Measurements from ENCODE around the gene PATJ.
"Not testable (repeated sequence)": the region's sequence is repeated elsewhere in the genome, so short reads cannot be mapped to it uniquely, and the experiment has no call there.

The PATJ gene

GRCh38 chr1:62213075-62213914, 471.0 kb downstream of the PATJ start:
- no peak for DNase-seq (ENCODE audit: low read depth)

- DNase-seq (ENCODE audit: low read depth) = no peak
These were observed 476.3 kb downstream of the PATJ start for GRCh38 chr1:62218604-62219003.

DNA sequence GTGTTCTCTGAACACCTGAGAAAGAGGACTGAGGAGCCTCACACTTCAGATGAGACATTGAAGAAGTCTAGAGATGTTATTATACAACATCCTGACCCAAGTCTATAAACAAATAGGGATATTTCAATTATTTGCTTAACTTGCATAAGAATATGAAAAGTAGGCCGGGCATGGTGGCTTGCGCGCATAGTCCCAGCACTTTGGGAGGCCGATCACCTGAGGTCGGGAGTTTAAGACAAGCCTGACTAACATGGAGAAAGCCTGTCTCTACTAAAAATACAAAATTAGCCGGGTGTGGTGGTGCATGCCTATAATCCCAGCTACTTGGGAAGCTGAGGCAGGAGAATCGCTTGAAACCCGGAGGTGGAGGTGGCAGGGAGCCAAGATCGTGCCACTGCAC, 478.2 kb downstream of the PATJ start:
- DNase-seq (ENCODE audit: low read depth) = not testable (repeated sequence)

DNA sequence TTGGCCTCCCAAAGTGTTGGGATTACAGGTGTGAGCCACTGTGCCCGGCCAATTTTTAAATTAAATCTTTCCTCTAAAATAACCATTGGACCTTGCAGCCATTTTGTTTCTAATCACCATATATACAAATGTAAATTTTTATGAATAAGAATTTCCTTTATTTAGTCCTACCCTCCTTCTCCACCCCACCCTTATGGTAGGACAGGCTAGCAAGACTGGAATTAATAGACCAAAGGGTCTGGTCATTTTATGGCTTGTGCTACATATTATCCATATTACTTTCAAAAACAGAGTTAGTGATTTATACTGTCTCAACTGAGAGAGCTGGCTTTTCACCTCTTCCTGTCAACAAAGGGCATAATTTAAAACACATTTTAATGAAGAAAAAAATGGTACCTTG, 478.9 kb downstream of the PATJ start:
- no peak for DNase-seq (ENCODE audit: low read depth)

DNA sequence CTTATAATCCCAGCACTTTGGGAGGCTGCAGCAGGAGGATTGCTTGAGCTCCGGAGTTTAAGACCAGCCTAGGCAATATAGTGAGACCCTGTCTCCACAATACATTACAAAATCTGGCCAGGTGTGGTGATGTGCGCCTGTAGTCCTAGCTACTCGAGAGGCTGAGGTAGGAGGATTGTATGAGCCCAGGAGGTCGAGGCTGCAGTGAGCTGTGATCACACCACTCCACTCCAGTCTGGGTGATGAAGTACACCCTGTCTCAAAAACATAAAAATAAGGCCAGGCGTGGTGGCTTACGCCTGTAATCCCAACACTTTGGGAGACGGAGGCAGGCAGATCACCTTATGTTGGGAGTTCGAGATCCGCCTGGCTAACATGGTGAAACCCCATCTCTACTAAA, 480.0 kb downstream of the PATJ start:
- no peak for DNase-seq (ENCODE audit: low read depth)

GRCh38 chr1:62224182-62224581, 481.9 kb downstream of the PATJ start:
- DNase-seq (ENCODE audit: low read depth) = no peak

GRCh38 chr1:62227496-62227895, 485.2 kb downstream of the PATJ start:
- no peak for DNase-seq (ENCODE audit: low read depth)
